T-helper 1 cell treated with Interleukin-12 subunit alpha and Interleukin-12 subunit beta and Interleukin-4 antibody, amounts not matched to agents 30 μg/mL and 1 μg/mL, for 36 hours (primary cell): ENCODE measurements around the gene EPHB1.
A peak's percentile ranks its signal among the peaks of the same experiment; 100 is the strongest.

Experiments used
- H3K27ac Mint-ChIP-seq: one replicate; pipeline ENCODE4 v1.8.0; 2021; ENCODE audit warnings: mild to moderate bottlenecking, mixed read lengths
- H3K27me3 Mint-ChIP-seq: one replicate; pipeline ENCODE4 v1.8.0; 2021; ENCODE audit warnings: low read depth, mixed read lengths
- H3K36me3 Mint-ChIP-seq: one replicate; pipeline ENCODE4 v1.8.0; 2021; ENCODE audit warnings: low read depth, mixed read lengths
- H3K4me1 Mint-ChIP-seq: one replicate; pipeline ENCODE4 v1.8.0; 2021; ENCODE audit warnings: low read depth, mixed read lengths
- H3K4me3 Mint-ChIP-seq: one replicate; pipeline ENCODE4 v1.8.0; 2021; ENCODE audit warnings: mild to moderate bottlenecking, moderate library complexity, mixed read lengths
- H3K9me3 Mint-ChIP-seq: one replicate; pipeline ENCODE4 v1.8.0; 2021; ENCODE audit warnings: mixed read lengths

The EPHB1 gene

DNA sequence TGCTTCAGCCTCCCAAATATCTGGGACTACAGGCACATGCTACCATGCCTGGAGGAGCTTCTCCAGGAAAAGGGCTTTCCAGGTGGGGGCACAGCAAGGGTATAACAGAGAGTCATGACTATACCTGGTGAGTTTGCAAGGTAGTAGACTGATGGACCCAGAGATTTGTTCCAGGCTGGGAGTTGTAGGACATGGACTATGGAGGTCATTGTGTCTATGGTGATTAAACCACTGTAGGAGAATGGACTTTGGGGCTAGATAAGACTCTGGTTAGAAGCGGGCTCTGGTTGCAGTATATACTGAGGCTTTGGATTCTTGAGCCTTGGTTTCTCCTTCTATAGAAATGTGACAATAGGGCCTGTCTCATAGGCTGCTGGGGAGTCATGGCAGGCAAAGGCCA lies 104.7 kb downstream of the EPHB1 start:
- Mint-ChIP-seq H3K4me1 (peaks cover 10% of the 10 kb centered on the region), H3K27ac (no peak overlapping the region), H3K9me3 (no peaks in the 10 kb centered on the region)

DNA sequence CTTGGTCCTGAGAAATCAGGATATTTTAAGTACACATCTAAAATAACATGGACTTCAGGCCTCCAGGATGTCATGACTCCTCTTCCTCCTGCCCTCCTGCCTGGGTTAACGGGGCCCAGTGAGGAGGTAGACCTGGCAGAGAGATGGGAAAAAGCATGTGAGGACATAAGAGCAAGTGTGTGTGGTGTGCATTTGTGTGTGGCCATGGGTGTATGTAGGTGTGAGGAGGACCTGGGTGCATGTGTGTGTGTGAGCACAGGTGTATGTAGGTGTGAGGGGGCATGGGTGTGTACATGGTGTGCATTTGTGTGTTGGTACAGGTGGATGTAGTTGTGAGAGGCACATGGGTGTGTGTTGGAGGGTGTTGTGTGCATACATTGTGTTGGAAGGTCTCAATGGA lies 105.4 kb downstream of the EPHB1 start:
- Mint-ChIP-seq H3K27me3 (peaks cover 29% of the 10 kb centered on the region), H3K9me3 (no peaks in the 10 kb centered on the region), H3K4me3 (no peak overlapping the region), H3K4me1 (peaks cover 12% of the 10 kb centered on the region), H3K27ac (no peak overlapping the region), H3K36me3 (no peaks in the 10 kb centered on the region)

More for the DNA sequence above, 104.7 kb downstream of the EPHB1 start:
- Mint-ChIP-seq H3K36me3 (no peaks in the 10 kb centered on the region), H3K4me3 (no peak overlapping the region), H3K27me3 (peaks cover 29% of the 10 kb centered on the region)

DNA sequence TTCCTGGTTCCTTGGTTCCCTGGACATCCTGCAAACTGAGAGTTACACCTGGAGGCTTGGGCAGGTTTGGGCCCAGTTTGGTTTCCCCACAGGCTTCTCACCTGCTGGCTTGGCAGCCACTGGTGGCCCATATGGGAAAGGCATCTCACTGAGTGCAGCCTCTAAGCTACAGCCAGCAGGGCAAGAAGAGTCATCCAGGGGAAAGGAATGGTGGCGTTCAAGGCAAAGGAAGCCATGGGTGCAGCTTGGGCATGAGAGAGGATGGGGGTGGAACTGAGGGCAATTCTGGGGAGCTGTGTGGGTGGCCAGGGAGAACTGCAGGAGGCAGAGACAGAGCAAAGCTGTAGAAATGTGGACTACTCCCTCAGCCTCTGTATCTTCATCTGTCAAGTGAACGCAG lies 106.4 kb downstream of the EPHB1 start:
- no peaks in the 10 kb centered on the region for H3K36me3 Mint-ChIP-seq
- no peaks in the 10 kb centered on the region for H3K9me3 Mint-ChIP-seq
- H3K27me3 Mint-ChIP-seq, result peaks cover 31% of the 10 kb centered on the region
- no peak overlapping the region for H3K4me3 Mint-ChIP-seq
- no peak overlapping the region for H3K27ac Mint-ChIP-seq
- H3K4me1 Mint-ChIP-seq, result peaks cover 12% of the 10 kb centered on the region

DNA sequence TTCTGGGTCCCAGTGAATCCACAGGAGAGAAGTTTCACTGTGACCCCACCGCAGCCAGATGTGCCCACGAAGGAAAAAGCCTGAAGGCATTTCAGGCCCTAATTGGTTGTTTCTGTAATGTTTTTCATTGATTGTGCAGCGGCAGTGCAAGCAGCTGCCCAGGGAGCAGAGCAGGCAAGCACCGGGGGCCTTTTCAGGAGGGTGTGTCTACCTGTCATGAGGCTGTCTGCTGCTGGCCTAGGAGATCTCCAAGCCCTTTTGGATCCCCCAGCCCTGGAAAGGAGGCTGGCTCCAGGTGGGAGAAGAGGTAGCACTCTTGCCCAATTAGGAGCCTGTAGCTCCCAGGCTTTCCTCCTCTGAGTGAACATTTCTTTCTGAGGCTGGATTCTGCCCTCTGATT lies 108.8 kb downstream of the EPHB1 start:
- H3K4me3 Mint-ChIP-seq, result no peak overlapping the region
- no peak overlapping the region for H3K27ac Mint-ChIP-seq
- no peaks in the 10 kb centered on the region for H3K36me3 Mint-ChIP-seq
- H3K27me3 Mint-ChIP-seq, result peaks cover 31% of the 10 kb centered on the region
- H3K4me1 Mint-ChIP-seq, result peaks cover 12% of the 10 kb centered on the region
- H3K9me3 Mint-ChIP-seq, result no peaks in the 10 kb centered on the region

- Mint-ChIP-seq H3K36me3 (no peaks in the 10 kb centered on the region), H3K27ac (peak overlapping the region; percentile 57), H3K4me3 (peak overlapping the region; percentile 30), H3K9me3 (no peaks in the 10 kb centered on the region), H3K27me3 (peaks cover 29% of the 10 kb centered on the region), H3K4me1 (peaks cover 12% of the 10 kb centered on the region)
Observed at GRCh38 chr3:134904241-134904771, 109.2 kb downstream of the EPHB1 start.

DNA sequence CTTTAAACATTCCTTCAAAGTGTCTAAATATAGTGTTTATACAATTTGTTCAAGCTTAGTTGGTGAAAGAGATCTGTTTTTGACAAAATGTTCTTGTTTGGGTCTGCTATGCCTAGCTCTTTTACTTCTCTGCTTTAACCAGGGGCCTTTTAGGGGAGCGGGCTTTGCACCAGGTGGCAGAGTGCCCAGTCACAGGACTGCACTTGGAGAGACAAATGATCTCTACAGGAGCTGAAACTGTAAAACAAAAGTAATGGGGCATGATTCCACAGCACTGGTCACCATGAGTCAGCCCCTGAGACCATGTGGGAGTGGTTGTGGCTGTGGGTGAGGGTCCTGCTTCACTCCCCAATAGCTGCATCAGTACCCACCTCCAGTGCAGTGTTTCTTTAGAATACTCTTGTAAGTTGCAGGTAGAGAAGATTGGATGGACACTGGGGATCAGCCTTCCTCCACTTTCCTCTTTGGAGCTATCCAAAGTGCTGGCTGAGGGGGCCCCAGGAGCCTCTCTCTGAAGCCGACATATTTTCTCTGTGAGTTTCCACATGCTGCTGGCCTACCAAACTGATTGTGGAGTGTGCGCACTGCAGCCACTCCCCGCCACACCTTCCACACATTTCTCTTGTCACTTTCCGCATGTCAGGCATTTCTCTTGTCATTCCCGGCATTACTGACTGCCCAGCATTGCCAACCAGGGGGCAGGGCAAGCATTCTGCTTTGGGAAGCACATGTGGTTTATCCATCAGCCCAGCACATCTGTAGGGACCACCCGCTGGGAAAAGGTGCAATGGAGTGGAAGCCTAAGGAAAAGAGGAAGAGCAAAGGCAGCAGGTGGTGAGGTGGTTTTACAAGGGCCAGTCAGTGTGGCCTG lies 110.0 kb downstream of the EPHB1 start:
- Mint-ChIP-seq H3K27me3 (peaks cover 22% of the 10 kb centered on the region), H3K4me1 (peaks cover 12% of the 10 kb centered on the region), H3K27ac (no peak overlapping the region), H3K9me3 (no peaks in the 10 kb centered on the region), H3K4me3 (no peak overlapping the region), H3K36me3 (no peaks in the 10 kb centered on the region)

DNA sequence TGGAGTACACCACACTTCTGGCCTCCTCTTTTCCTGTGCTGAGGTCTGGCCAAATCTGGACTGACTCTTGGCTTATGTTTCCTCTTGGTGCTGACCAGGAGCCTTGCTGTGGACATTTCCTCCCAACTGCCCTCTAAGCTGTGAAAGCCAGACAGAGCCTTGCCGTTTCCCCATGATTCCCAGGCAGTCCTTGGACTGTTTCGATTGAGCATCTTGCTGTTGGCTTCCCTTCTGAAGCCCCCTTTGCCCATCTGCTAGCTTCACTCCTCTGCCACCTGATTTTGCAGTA lies 110.5 kb downstream of the EPHB1 start:
- no peaks in the 10 kb centered on the region for H3K36me3 Mint-ChIP-seq
- H3K4me3 Mint-ChIP-seq, result no peak overlapping the region
- peaks cover 12% of the 10 kb centered on the region for H3K4me1 Mint-ChIP-seq
- no peaks in the 10 kb centered on the region for H3K9me3 Mint-ChIP-seq
- no peak overlapping the region for H3K27ac Mint-ChIP-seq
- H3K27me3 Mint-ChIP-seq, result peaks cover 19% of the 10 kb centered on the region

GRCh38 chr3:134908271-134908670 lies 113.2 kb downstream of the EPHB1 start:
- Mint-ChIP-seq H3K9me3 (no peaks in the 10 kb centered on the region), H3K4me3 (no peak overlapping the region), H3K27me3 (peaks cover 8% of the 10 kb centered on the region), H3K27ac (no peak overlapping the region), H3K4me1 (peaks cover 12% of the 10 kb centered on the region), H3K36me3 (no peaks in the 10 kb centered on the region)

DNA sequence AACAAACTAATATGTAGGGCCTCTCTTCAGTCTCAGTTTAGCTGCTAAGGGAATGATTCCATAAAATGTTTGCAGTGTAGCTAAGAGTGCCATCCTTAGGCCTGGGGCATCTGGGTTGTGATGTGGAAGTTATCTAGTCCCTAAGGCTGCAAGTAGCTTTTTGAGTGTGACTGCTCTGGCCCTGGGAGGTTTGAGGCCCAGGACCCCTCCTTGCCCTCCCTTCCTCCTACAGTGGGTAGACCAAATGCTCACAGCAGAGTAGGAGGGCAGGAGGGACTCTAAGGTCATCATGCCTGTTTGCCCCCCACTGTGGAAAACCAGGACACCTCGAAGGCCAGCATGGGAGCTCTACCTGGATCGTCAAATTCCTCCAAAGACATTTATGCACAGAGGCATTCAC lies 115.0 kb downstream of the EPHB1 start:
- H3K27me3 Mint-ChIP-seq, result peaks cover 3% of the 10 kb centered on the region
- H3K4me3 Mint-ChIP-seq, result no peak overlapping the region
- H3K27ac Mint-ChIP-seq, result no peak overlapping the region
- no peaks in the 10 kb centered on the region for H3K9me3 Mint-ChIP-seq
- no peaks in the 10 kb centered on the region for H3K4me1 Mint-ChIP-seq
- H3K36me3 Mint-ChIP-seq, result no peaks in the 10 kb centered on the region

- no peak overlapping the region for H3K27ac Mint-ChIP-seq
- H3K4me3 Mint-ChIP-seq, result no peak overlapping the region
- H3K4me1 Mint-ChIP-seq, result no peaks in the 10 kb centered on the region
- no peaks in the 10 kb centered on the region for H3K9me3 Mint-ChIP-seq
- no peaks in the 10 kb centered on the region for H3K27me3 Mint-ChIP-seq
- no peaks in the 10 kb centered on the region for H3K36me3 Mint-ChIP-seq
Observed at GRCh38 chr3:134911586-134912548, 116.8 kb downstream of the EPHB1 start.

GRCh38 chr3:134916276-134916961 lies 121.4 kb downstream of the EPHB1 start:
- peaks cover 11% of the 10 kb centered on the region for H3K4me1 Mint-ChIP-seq
- no peaks in the 10 kb centered on the region for H3K9me3 Mint-ChIP-seq
- H3K27ac Mint-ChIP-seq, result no peak overlapping the region
- H3K27me3 Mint-ChIP-seq, result no peaks in the 10 kb centered on the region
- H3K36me3 Mint-ChIP-seq, result no peaks in the 10 kb centered on the region
- no peak overlapping the region for H3K4me3 Mint-ChIP-seq

- H3K36me3 Mint-ChIP-seq, result no peaks in the 10 kb centered on the region
Observed at GRCh38 chr3:134917631-134918030, 122.6 kb downstream of the EPHB1 start.

GRCh38 chr3:134918441-134918840 lies 123.4 kb downstream of the EPHB1 start:
- no peaks in the 10 kb centered on the region for H3K27me3 Mint-ChIP-seq
- H3K4me1 Mint-ChIP-seq, result peaks cover 11% of the 10 kb centered on the region
- H3K27ac Mint-ChIP-seq, result no peak overlapping the region
- no peak overlapping the region for H3K4me3 Mint-ChIP-seq
- H3K9me3 Mint-ChIP-seq, result no peaks in the 10 kb centered on the region
- H3K36me3 Mint-ChIP-seq, result no peaks in the 10 kb centered on the region

More at GRCh38 chr3:134917631-134918030, 122.6 kb downstream of the EPHB1 start:
- no peak overlapping the region for H3K4me3 Mint-ChIP-seq
- H3K4me1 Mint-ChIP-seq, result peaks cover 11% of the 10 kb centered on the region
- H3K27me3 Mint-ChIP-seq, result no peaks in the 10 kb centered on the region
- no peaks in the 10 kb centered on the region for H3K9me3 Mint-ChIP-seq
- H3K27ac Mint-ChIP-seq, result no peak overlapping the region

DNA sequence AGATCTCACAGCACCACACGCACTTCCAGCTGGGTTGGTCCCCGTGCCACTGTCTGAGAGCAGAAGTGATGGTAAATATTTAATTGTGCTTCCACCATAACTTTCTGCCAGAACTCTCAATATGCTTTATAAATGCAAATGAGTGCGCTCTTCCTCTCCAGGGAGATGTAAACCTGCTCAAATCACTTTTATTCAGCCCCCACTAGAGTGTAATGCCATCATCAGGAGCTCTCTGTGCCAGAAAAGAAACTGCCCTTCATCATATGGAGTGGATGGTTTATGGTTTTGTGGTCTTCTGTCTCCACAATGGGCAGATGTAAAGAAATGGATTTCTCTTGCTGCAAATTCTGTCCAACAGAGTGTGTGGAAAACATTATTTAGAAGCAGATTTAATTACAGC lies 127.0 kb downstream of the EPHB1 start:
- H3K36me3 Mint-ChIP-seq, result no peaks in the 10 kb centered on the region
- H3K4me1 Mint-ChIP-seq, result peaks cover 11% of the 10 kb centered on the region
- H3K4me3 Mint-ChIP-seq, result no peak overlapping the region
- no peak overlapping the region for H3K27ac Mint-ChIP-seq
- no peaks in the 10 kb centered on the region for H3K27me3 Mint-ChIP-seq
- H3K9me3 Mint-ChIP-seq, result no peaks in the 10 kb centered on the region
